ENCODE measurements around the gene NHERF2. TPM values are rescaled to one million over a fixed set of nuclear protein-coding genes. Genes with fewer than 3 reads are reported as not detected.

NHERF2 gene
- total and polyA plus RNA-seq, 9 donors = 6.3 to 118 (median 78.7) TPM

DNA sequence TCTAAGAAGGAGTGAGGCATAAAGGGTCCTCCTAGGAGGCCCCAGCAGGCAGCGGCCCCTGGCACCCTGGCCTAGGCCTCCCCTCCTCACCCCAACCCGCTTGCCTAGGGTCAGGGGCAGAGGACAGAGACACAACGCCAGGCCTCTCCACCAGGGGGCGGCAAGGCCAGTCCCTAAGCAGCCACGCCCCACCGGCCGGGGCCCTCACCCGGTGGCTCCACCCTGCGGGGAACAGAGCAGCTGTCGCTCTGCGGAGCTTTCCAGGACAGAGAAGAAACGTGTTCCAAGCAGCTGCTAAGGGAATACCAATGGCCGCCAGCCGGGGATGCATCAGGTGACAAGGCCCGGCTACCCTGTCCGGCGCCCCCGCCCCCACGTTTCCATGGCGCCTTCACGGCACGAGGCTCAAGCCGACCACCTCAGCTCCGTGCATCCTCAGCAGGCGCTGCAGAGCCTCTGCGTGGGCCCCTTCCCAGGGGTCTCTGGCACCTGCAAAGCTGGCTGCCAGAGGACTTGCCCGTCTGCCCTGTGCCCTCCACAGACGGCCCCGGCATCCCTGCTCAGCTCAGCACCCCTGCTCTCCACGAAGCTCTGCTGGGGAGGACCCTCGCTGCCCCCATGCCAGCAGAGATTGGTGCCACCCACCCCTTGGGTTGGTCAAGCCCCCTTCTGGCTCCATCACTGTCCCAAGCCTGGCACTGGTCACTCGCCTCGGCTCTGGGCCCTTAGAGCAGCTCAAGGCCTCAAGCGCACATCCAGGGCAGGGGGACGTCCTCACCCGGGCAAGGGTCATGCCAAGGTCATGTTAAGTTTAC lies 22.7 kb upstream of the NHERF2 start:
- peak; percentile 66 to 84 (median 77) for DNase-seq
- 27 to 40% (median 32%) methylated on average over 28 to 36 of the region's 36 CpGs for WGBS, 3 donors
- H3K27me3 ChIP-seq = no peaks in the 10 kb centered on the region
- H3K9me3 ChIP-seq = no peaks in the 10 kb centered on the region
- H3K4me1 ChIP-seq (ENCODE audit: insufficient read depth) = peaks cover 19% of the 10 kb centered on the region
- no peak for TF ChIP-seq POLR2A (IDR thresholded peaks at IDR 0.05)
- TF ChIP-seq, protein P1, sequence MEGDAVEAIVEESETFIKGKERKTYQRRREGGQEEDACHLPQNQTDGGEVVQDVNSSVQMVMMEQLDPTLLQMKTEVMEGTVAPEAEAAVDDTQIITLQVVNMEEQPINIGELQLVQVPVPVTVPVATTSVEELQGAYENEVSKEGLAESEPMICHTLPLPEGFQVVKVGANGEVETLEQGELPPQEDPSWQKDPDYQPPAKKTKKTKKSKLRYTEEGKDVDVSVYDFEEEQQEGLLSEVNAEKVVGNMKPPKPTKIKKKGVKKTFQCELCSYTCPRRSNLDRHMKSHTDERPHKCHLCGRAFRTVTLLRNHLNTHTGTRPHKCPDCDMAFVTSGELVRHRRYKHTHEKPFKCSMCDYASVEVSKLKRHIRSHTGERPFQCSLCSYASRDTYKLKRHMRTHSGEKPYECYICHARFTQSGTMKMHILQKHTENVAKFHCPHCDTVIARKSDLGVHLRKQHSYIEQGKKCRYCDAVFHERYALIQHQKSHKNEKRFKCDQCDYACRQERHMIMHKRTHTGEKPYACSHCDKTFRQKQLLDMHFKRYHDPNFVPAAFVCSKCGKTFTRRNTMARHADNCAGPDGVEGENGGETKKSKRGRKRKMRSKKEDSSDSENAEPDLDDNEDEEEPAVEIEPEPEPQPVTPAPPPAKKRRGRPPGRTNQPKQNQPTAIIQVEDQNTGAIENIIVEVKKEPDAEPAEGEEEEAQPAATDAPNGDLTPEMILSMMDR (IDR thresholded peaks at IDR 0.05) = peak; percentile 57 to 71 (median 60)
- no peak overlapping the region for H3K4me3 ChIP-seq
- H3K27ac ChIP-seq = no peak overlapping the region
- no peaks in the 10 kb centered on the region for H3K36me3 ChIP-seq
- intact Hi-C loops (cut with DNase I) = no loop called here

- Histone ChIP-seq H3K27ac (no peak overlapping the region), H3K9me3 (no peaks in the 10 kb centered on the region), H3K36me3 (no peaks in the 10 kb centered on the region), H3K27me3 (no peaks in the 10 kb centered on the region), H3K4me1 (ENCODE audit: insufficient read depth) (peaks cover 20% of the 10 kb centered on the region), H3K4me3 (no peak overlapping the region)
- TF ChIP-seq EP300 (IDR thresholded peaks at IDR 0.05) (no peak), POLR2A (IDR thresholded peaks at IDR 0.05) (no peak)
- TF ChIP-seq, protein P1 (IDR thresholded peaks at IDR 0.05) = no peak
- intact Hi-C loops (cut with DNase I) = no loop called here
- DNase-seq = peak in 2 of 5 donors; percentile 36 to 46
- WGBS, 3 donors = 73 to 80% (median 77%) methylated on average over 34 of the region's 34 CpGs
Observed at GRCh38 chr16:2004795-2005517, 21.7 kb upstream of the NHERF2 start.

DNA sequence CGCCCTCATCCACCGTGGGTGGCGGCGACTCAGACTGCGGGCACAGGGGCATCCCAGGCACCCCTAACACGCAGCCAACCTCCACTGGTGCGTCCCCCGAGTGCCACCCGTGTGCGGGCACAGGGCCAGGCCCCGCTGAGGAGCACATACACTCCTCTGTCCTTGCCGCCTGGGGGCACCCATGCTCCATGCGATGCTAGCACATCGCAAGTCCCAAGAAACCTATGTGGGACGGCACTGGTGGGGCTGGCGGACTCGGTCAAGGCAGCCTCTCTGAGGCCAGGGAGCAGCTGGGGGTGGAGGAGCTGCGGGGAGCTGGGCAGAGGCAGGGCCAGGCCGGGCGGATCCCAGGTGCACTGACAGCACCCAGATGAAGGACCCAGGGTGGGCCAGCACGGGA lies 21.1 kb upstream of the NHERF2 start:
- Histone ChIP-seq H3K27me3 (no peaks in the 10 kb centered on the region), H3K36me3 (no peaks in the 10 kb centered on the region), H3K27ac (no peak overlapping the region), H3K4me1 (ENCODE audit: insufficient read depth) (peaks cover 26% of the 10 kb centered on the region), H3K9me3 (no peaks in the 10 kb centered on the region), H3K4me3 (no peak overlapping the region)
- WGBS, 3 donors = 73 to 82% (median 76%) methylated on average over 20 to 21 of the region's 21 CpGs
- no peak for TF ChIP-seq POLR2A (IDR thresholded peaks at IDR 0.05)
- TF ChIP-seq, protein P1 (IDR thresholded peaks at IDR 0.05) = no peak
- intact Hi-C loops (cut with DNase I) = no loop called here
- DNase-seq = peak in 2 of 5 donors; percentile 31 to 47

- DNase-seq = peak in 1 of 5 donors; percentile 26
- H3K9me3 ChIP-seq = no peaks in the 10 kb centered on the region
- peaks cover 26% of the 10 kb centered on the region for H3K4me1 ChIP-seq (ENCODE audit: insufficient read depth)
- intact Hi-C loops (cut with DNase I) = no loop called here
- H3K4me3 ChIP-seq = no peak overlapping the region
- H3K27ac ChIP-seq = no peak overlapping the region
- H3K36me3 ChIP-seq = no peaks in the 10 kb centered on the region
- 81 to 93% (median 92%) methylated on average over 8 of the region's 8 CpGs for WGBS, 3 donors
- TF ChIP-seq EP300 (IDR thresholded peaks at IDR 0.05) = no peak
- TF ChIP-seq, protein P1 (IDR thresholded peaks at IDR 0.05) = no peak
- no peaks in the 10 kb centered on the region for H3K27me3 ChIP-seq
Observed at GRCh38 chr16:2006317-2006716, 20.4 kb upstream of the NHERF2 start.
